Right lobe of liver (tissue), 6 donors: ENCODE measurements around the gene SRPRB. TPM values are rescaled to one million over a fixed set of nuclear protein-coding genes. Genes with fewer than 3 reads are reported as not detected.

ENCODE experiments used
- ATAC-seq, 4 donors: fragments of 200-7000 bp; cut with Tn5 transposase; one replicate each; pipeline ENCODE4 v1.9.1; 2020; ENCODE audit warnings: mild to moderate bottlenecking in 4 of 4, moderate library complexity in 4 of 4
- DNase-seq, 3 donors: peaks; one replicate each; pipeline ENCODE4 v3.0.0-alpha.2; 2020
- H3K27ac ChIP-seq, 3 donors: fragments of 200-600 bp; one replicate each; pipeline ENCODE4 v1.8.0; 2022
- H3K27me3 ChIP-seq, 2 donors: fragments of 200-600 bp; one replicate each; pipeline ENCODE4 v1.8.0; 2022
- H3K36me3 ChIP-seq, 4 donors: fragments of 200-600 bp; sonication (generic) in 1 of 4; one replicate each; pipeline versions ENCODE4 v1.5.1 to v1.8.0; 2017 to 2022; ENCODE audit warnings: control low read depth in 1 of 4
- H3K4me1 ChIP-seq, 4 donors: fragments of 200-600 bp; sonication (generic) in 1 of 4; one replicate each; pipeline versions ENCODE4 v1.5.1 to v1.8.0; 2017 to 2022; ENCODE audit warnings: control low read depth in 1 of 4
- H3K4me3 ChIP-seq, 3 donors: fragments of 200-600 bp; one replicate each; pipeline ENCODE4 v1.8.0; 2022
- H3K9me3 ChIP-seq, 4 donors: fragments of 200-600 bp; sonication (generic) in 1 of 4; one replicate each; pipeline versions ENCODE4 v1.5.1 to v1.8.0; 2017 to 2022; ENCODE audit warnings: control low read depth in 1 of 4
- POLR2A ChIP-seq: fragments of 450-650 bp; IDR thresholded peaks from one replicate; pipeline ENCODE4 v1.6.1; 2017; ENCODE audit warnings: antibody characterized with exemption, mild to moderate bottlenecking
- WGBS: methylation state at CpG from one replicate; pipeline ENCODE4 v1.1.6; 2018; ENCODE audit warnings: low coverage, low lambda C conversion rate; ENCODE audit not compliant: insufficient coverage; ENCODE audit errors: missing lambda C conversion rate; 5-methylcytosine and 5-hydroxymethylcytosine counted together
- intact Hi-C, 2 donors: fragments of 100-400 bp; cut with DNase I; formaldehyde crosslinking; loops; one replicate each; pipeline versions ENCODE4 v1.11.2 to v1.14.1; 2022
- total RNA-seq, 6 experiments: library from RNA; depleted of rRNA in 2 of 6; stranded (reverse); fragments of >200 nt in 2 of 6; fragmentation: NEBNext Ultra II Directional in 3 of 6; extraction: Animal tissue kit (Norgen Biotek cat#: 25700) in 3 of 6; gene quantifications; one replicate each; pipeline versions ENCODE4 v1.1.0 to v1.2.4, GENCODE V29; 2016 to 2023
- TF ChIP-seq, protein P1 (sequence below), 4 donors: fragments of 200-600 bp in 3 of 4; fragments of 450-650 bp in 1 of 4; IDR thresholded peaks; one replicate each; pipeline versions ENCODE4 v1.5.1 to v1.8.0; 2016 to 2022; ENCODE audit warnings: antibody characterized with exemption in 4 of 4, mild to moderate bottlenecking in 2 of 4
- donor health status: DM: no; HTN: yes; CAD: no.
- donor health status: DM: no; HTN: no; CAD: no.
- donor health status: DM: no; HTN: no; CAD: no.
- donor health status: DM: no; HTN: yes; CAD: no.
- donor health status: DM: no; HTN: yes; CAD: no.

The SRPRB gene
- total RNA-seq, 6 experiments from 2014 or later = 48.1 to 78.5 (median 56.4) TPM

GRCh38 chr3:133836497-133837158 is 31.0 kb downstream of the SRPRB start:
- intact Hi-C loops = no loop called here
- Histone ChIP-seq H3K4me3 (no peak overlapping the region), H3K27me3 (no peaks in the 10 kb centered on the region), H3K9me3 (no peaks in the 10 kb centered on the region), H3K36me3 (no peaks in the 10 kb centered on the region), H3K27ac (no peak overlapping the region), H3K4me1 (no peaks in the 10 kb centered on the region)
- TF ChIP-seq POLR2A = no peak
- TF ChIP-seq, protein P1, sequence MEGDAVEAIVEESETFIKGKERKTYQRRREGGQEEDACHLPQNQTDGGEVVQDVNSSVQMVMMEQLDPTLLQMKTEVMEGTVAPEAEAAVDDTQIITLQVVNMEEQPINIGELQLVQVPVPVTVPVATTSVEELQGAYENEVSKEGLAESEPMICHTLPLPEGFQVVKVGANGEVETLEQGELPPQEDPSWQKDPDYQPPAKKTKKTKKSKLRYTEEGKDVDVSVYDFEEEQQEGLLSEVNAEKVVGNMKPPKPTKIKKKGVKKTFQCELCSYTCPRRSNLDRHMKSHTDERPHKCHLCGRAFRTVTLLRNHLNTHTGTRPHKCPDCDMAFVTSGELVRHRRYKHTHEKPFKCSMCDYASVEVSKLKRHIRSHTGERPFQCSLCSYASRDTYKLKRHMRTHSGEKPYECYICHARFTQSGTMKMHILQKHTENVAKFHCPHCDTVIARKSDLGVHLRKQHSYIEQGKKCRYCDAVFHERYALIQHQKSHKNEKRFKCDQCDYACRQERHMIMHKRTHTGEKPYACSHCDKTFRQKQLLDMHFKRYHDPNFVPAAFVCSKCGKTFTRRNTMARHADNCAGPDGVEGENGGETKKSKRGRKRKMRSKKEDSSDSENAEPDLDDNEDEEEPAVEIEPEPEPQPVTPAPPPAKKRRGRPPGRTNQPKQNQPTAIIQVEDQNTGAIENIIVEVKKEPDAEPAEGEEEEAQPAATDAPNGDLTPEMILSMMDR (IDR thresholded peaks at IDR 0.05) = no peak
- ATAC-seq = no peak
- peak in 1 of 3 donors; percentile 18 for DNase-seq
- WGBS = 71% methylated on average over 2 of the region's 6 CpGs

- 85% methylated on average over 10 of the region's 22 CpGs for whole genome bisulfite sequencing
- Histone ChIP-seq H3K4me1 (no peaks in the 10 kb centered on the region), H3K9me3 (no peaks in the 10 kb centered on the region), H3K27ac (no peak overlapping the region), H3K4me3 (no peak overlapping the region), H3K36me3 (no peaks in the 10 kb centered on the region), H3K27me3 (no peaks in the 10 kb centered on the region)
- intact Hi-C loops = no loop called here
- ATAC-seq (no peak), DNase-seq (peak in 1 of 3 donors; percentile 36)
- TF ChIP-seq, protein P1 (IDR thresholded peaks at IDR 0.05) = no peak
- TF ChIP-seq POLR2A = no peak
These were observed 32.1 kb downstream of the SRPRB start for GRCh38 chr3:133837487-133838295.

- ATAC-seq (no peak), DNase-seq (peak in 1 of 3 donors; percentile 9)
- Histone ChIP-seq H3K27me3 (no peaks in the 10 kb centered on the region), H3K4me3 (no peak overlapping the region), H3K36me3 (no peaks in the 10 kb centered on the region), H3K27ac (no peak overlapping the region), H3K4me1 (no peaks in the 10 kb centered on the region), H3K9me3 (no peaks in the 10 kb centered on the region)
- intact Hi-C loops = no loop called here
- no CpG with 5 or more reads among the region's 4 CpGs for WGBS
- TF ChIP-seq, protein P1 (IDR thresholded peaks at IDR 0.05) = no peak
- TF ChIP-seq POLR2A = no peak
These were observed 32.7 kb downstream of the SRPRB start for GRCh38 chr3:133838296-133838789.

DNA sequence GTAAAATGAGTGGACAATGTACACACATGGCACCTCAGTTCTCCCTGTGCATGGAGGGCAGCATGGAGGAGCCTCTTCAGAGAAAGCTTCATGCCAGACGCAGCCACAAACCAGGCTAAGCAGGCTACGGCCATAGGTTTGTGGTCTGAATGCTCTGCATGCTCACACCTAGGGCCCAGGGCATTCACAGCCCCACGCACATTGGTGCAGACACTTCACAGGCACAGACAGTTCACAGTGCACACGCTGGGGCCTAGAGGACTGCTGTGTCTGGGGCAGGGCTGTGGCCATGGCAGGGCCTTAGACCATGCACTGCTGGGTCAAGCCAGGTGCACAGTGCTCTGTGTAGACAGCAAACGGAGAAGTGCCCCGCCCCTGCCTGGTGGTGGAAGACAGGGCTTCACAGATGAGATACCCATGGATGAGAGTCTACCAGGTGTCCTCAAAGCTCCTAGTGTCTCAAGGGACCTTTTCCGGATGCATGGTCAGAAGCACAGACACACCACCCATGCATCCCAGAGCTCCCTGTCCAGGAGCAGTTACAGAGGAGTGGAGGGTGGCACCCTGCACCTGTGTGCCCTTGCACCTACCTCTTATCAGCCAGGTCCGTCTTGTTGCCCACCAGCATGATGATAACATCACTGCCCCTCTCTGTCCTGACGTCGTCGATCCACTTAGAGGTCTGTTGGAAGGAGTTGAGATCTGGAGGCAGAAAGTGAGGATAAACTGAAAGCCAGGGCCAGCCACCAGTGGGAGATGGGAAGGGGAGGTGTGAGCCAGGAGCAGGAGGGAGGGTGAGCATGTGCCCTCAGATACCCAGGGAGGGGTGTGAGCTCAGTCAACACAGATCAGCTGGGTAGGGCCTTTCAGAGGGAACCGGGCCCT is 33.5 kb downstream of the SRPRB start:
- peak in 1 of 3 donors; percentile 34 for DNase-seq
- TF ChIP-seq POLR2A = no peak
- TF ChIP-seq, protein P1 (IDR thresholded peaks at IDR 0.05) = no peak
- H3K4me1 ChIP-seq = no peaks in the 10 kb centered on the region
- H3K4me3 ChIP-seq = no peak overlapping the region
- no peaks in the 10 kb centered on the region for H3K9me3 ChIP-seq
- H3K27me3 ChIP-seq = no peaks in the 10 kb centered on the region
- intact Hi-C loops = no loop called here
- ATAC-seq = no peak
- 70% methylated on average over 2 of the region's 12 CpGs for WGBS
- H3K36me3 ChIP-seq = no peaks in the 10 kb centered on the region
- no peak overlapping the region for H3K27ac ChIP-seq
